CD4-positive, alpha-beta memory T cell (primary cell): ENCODE data around the gene BRWD1. TPM values are rescaled to one million over a fixed set of nuclear protein-coding genes. Genes with fewer than 3 reads are reported as not detected.

ENCODE experiments used
- CTCF ChIA-PET: fragments of 350-600 bp; sonication (Branson Sonifier 250); formaldehyde crosslinking; loops from one replicate; lab custom pipeline; 2021; ENCODE audit warnings: inconsistent platforms; ENCODE audit not compliant: partially characterized antibody; lab: Charles Lee
- POLR2A ChIA-PET: fragments of 350-600 bp; sonication (Branson Sonifier 250); formaldehyde crosslinking; loops from one replicate; lab custom pipeline; 2021; ENCODE audit not compliant: partially characterized antibody; lab: Charles Lee
- DNase-seq, 5 donors: peaks; one replicate each; pipeline versions ENCODE4 v3.0.0 to v3.0.0-alpha.2; 2020 to 2022; ENCODE audit warnings: mixed read lengths in 1 of 5
- H3K27ac ChIP-seq: one replicate; pipeline ENCODE4 v1.7.0; 2013; ENCODE audit warnings: low read depth, low read length
- H3K27me3 ChIP-seq: 2 replicates; pipeline ENCODE4 v1.7.0; 2013; ENCODE audit warnings: mild to moderate bottlenecking, low read length, moderate library complexity; ENCODE audit not compliant: insufficient read depth
- H3K36me3 ChIP-seq: 2 replicates; pipeline ENCODE4 v1.7.0; 2013; ENCODE audit warnings: mild to moderate bottlenecking, low read length, moderate library complexity; ENCODE audit not compliant: insufficient read depth
- H3K4me1 ChIP-seq: 2 replicates; pipeline ENCODE4 v1.7.0; 2013; ENCODE audit warnings: mild to moderate bottlenecking, low read length, moderate library complexity; ENCODE audit not compliant: insufficient read depth
- H3K4me3 ChIP-seq, 2 donors: one replicate each; pipeline ENCODE4 v1.7.0; 2013; ENCODE audit warnings: low read length in 2 of 2, mild to moderate bottlenecking in 1 of 2
- H3K9me3 ChIP-seq, 2 donors: one replicate each; pipeline ENCODE4 v1.7.0; 2013; ENCODE audit warnings: low read length in 2 of 2, control low read depth in 1 of 2; ENCODE audit not compliant: control insufficient read depth in 1 of 2
- H3K27ac Mint-ChIP-seq, 7 donors: one replicate each; pipeline ENCODE4 v1.8.0; 2020 to 2021; ENCODE audit warnings: mixed read lengths in 7 of 7, mild to moderate bottlenecking in 6 of 7, inconsistent platforms in 3 of 7, moderate library complexity in 3 of 7
- H3K27me3 Mint-ChIP-seq, 2 donors: one replicate each; pipeline ENCODE4 v1.8.0; 2020 to 2021; ENCODE audit warnings: mixed read lengths in 2 of 2
- H3K36me3 Mint-ChIP-seq, 2 donors: one replicate each; pipeline ENCODE4 v1.8.0; 2020 to 2021; ENCODE audit warnings: mixed read lengths in 2 of 2, inconsistent platforms in 1 of 2, mild to moderate bottlenecking in 1 of 2
- H3K4me1 Mint-ChIP-seq, 4 donors: one replicate each; pipeline ENCODE4 v1.8.0; 2020 to 2021; ENCODE audit warnings: mixed read lengths in 4 of 4, mild to moderate bottlenecking in 1 of 4
- H3K4me3 Mint-ChIP-seq, 8 donors: one replicate each; pipeline ENCODE4 v1.8.0; 2020 to 2021; ENCODE audit warnings: mixed read lengths in 8 of 8, mild to moderate bottlenecking in 7 of 8, moderate library complexity in 6 of 8, inconsistent platforms in 3 of 8
- H3K9me3 Mint-ChIP-seq, 8 donors: one replicate each; pipeline ENCODE4 v1.8.0; 2020 to 2021; ENCODE audit warnings: mixed read lengths in 8 of 8, mild to moderate bottlenecking in 5 of 8, inconsistent platforms in 3 of 8, moderate library complexity in 1 of 8
- intact Hi-C: fragments of 100-400 bp; cut with micrococcal nuclease; formaldehyde crosslinking; loops from one replicate; pipeline ENCODE4 v1.15.1; 2023
- polyA plus RNA-seq, 2 donors: library from polyadenylated mRNA; unstranded; fragments of 300-500 nt; fragmentation: Illumina TruSeq; gene quantifications; one replicate each; pipeline ENCODE4 v1.2.3, GENCODE V29; 2021
- total RNA-seq, 2 experiments: library from RNA; stranded (reverse); gene quantifications; one replicate each; pipeline ENCODE4 v1.2.3, GENCODE V29; 2021

BRWD1 gene
- total and polyA plus RNA-seq, 4 experiments from 2014 or later = 32.7 to 99.0 (median 66.1) TPM

- H3K4me3 ChIP-seq = no peak overlapping the region
- intact Hi-C loops = no loop called here
- H3K9me3 ChIP-seq = no peaks in the 10 kb centered on the region
- peaks cover 0 to 2% (median 0%) of the 10 kb centered on the region in 8 donors for H3K9me3 Mint-ChIP-seq
- ChIA-PET POLR2A (interaction anchor here (1.8 kb wide), 1 partner anchor 25 kb away, joined by 5 read pairs; the partner anchor contains the start of gene PSMG1), CTCF (interaction anchor here (1.1 to 1.3 kb wide), 2 partner anchors 13 to 179 kb away, joined by 3 to 6 read pairs; no protein-coding TSS in a partner anchor)
- peaks cover 25% of the 10 kb centered on the region for H3K36me3 ChIP-seq
- peaks cover 57 to 61% of the 10 kb centered on the region in 2 donors for H3K36me3 Mint-ChIP-seq
- H3K27me3 Mint-ChIP-seq = no peaks in the 10 kb centered on the region
- H3K4me1 ChIP-seq = peaks cover 27% of the 10 kb centered on the region
- peak overlapping the region in 1 of 8 donors; percentile 40 for H3K4me3 Mint-ChIP-seq
- DNase-seq = peak in 1 of 5 donors; percentile 38
- H3K27me3 ChIP-seq = no peaks in the 10 kb centered on the region
- no peak overlapping the region for H3K27ac ChIP-seq
- peaks cover 26 to 44% (median 34%) of the 10 kb centered on the region in 4 donors for H3K4me1 Mint-ChIP-seq
- peak overlapping the region; percentile 4 to 86 (median 62) for H3K27ac Mint-ChIP-seq
These were observed 104.7 kb downstream of the BRWD1 start for GRCh38 chr21:39208624-39209333.

DNA sequence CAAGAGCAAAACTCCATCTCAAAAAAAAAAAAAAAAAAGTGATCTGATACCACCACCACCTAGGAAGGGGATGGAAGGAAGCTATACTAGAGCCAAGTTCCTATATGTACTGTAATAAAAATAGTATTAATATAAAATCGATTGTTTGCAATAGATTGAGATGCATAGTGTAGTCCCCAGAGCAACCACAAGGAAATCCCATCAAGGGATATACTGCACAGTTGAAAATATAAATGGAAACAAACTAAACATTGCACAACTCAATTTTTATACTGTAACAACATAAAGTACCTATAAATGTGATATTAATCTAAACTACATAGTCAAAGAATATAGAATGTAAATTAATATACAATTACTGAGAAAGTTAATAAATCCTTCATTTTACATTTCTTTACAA lies 109.3 kb downstream of the BRWD1 start:
- H3K36me3 ChIP-seq = peaks cover 43% of the 10 kb centered on the region
- CTCF ChIA-PET = interaction anchor here (1.3 kb wide), 1 partner anchor 14 kb away, joined by 3 read pairs; no protein-coding TSS in a partner anchor

GRCh38 chr21:39198800-39199199 lies 114.6 kb downstream of the BRWD1 start:
- Histone ChIP-seq H3K27ac (no peak overlapping the region), H3K9me3 (no peaks in the 10 kb centered on the region), H3K4me3 (no peak overlapping the region), H3K36me3 (peaks cover 53% of the 10 kb centered on the region), H3K27me3 (no peaks in the 10 kb centered on the region), H3K4me1 (peaks cover 7% of the 10 kb centered on the region)
- POLR2A ChIA-PET = no interaction called here
- peak overlapping the region in 1 of 7 donors; percentile 80 for H3K27ac Mint-ChIP-seq
- no peaks in the 10 kb centered on the region for H3K9me3 Mint-ChIP-seq
- H3K4me3 Mint-ChIP-seq = no peak overlapping the region
- H3K27me3 Mint-ChIP-seq = no peaks in the 10 kb centered on the region
- CTCF ChIA-PET = interaction anchor here (1.5 kb wide), 1 partner anchor 15 kb away, joined by 6 read pairs; the partner anchor contains the start of gene PSMG1
- intact Hi-C loops = no loop called here
- peaks cover 49 to 67% of the 10 kb centered on the region in 2 donors for H3K36me3 Mint-ChIP-seq
- DNase-seq = no peak
- H3K4me1 Mint-ChIP-seq = peaks cover 21 to 31% (median 22%) of the 10 kb centered on the region in 4 donors

More for the DNA sequence above, 109.3 kb downstream of the BRWD1 start:
- Mint-ChIP-seq H3K9me3 (no peaks in the 10 kb centered on the region), H3K36me3 (peaks cover 49 to 59% of the 10 kb centered on the region in 2 donors), H3K4me1 (peaks cover 2 to 18% (median 10%) of the 10 kb centered on the region in 4 donors), H3K27me3 (no peaks in the 10 kb centered on the region), H3K27ac (no peak overlapping the region), H3K4me3 (no peak overlapping the region)
- POLR2A ChIA-PET = interaction anchor here (2.0 kb wide), 1 partner anchor 21 kb away, joined by 7 read pairs; the partner anchor contains the start of gene PSMG1
- no peak for DNase-seq
- Histone ChIP-seq H3K4me3 (no peak overlapping the region), H3K27me3 (no peaks in the 10 kb centered on the region), H3K9me3 (no peaks in the 10 kb centered on the region), H3K27ac (no peak overlapping the region), H3K4me1 (peaks cover 5% of the 10 kb centered on the region)
- intact Hi-C loops = no loop called here

GRCh38 chr21:39197448-39198233 lies 115.8 kb downstream of the BRWD1 start:
- no peaks in the 10 kb centered on the region for H3K27me3 Mint-ChIP-seq
- H3K36me3 Mint-ChIP-seq = peaks cover 45 to 62% of the 10 kb centered on the region in 2 donors
- no peaks in the 10 kb centered on the region for H3K9me3 ChIP-seq
- no peaks in the 10 kb centered on the region for H3K9me3 Mint-ChIP-seq
- H3K4me1 ChIP-seq = peaks cover 7% of the 10 kb centered on the region
- peak overlapping the region in 6 of 7 donors; percentile 14 to 45 (median 28) for H3K27ac Mint-ChIP-seq
- POLR2A ChIA-PET = no interaction called here
- H3K4me3 Mint-ChIP-seq = no peak overlapping the region
- no peaks in the 10 kb centered on the region for H3K27me3 ChIP-seq
- no peak overlapping the region for H3K4me3 ChIP-seq
- intact Hi-C loops = no loop called here
- H3K4me1 Mint-ChIP-seq = peaks cover 21 to 31% (median 22%) of the 10 kb centered on the region in 4 donors
- DNase-seq = no peak
- CTCF ChIA-PET = interaction anchor here (0.7 to 1.5 kb wide), 2 partner anchors 14 to 21 kb away, joined by 3 to 6 read pairs; partner anchors contain the start of gene PSMG1
- peaks cover 53% of the 10 kb centered on the region for H3K36me3 ChIP-seq
- H3K27ac ChIP-seq = no peak overlapping the region

DNA sequence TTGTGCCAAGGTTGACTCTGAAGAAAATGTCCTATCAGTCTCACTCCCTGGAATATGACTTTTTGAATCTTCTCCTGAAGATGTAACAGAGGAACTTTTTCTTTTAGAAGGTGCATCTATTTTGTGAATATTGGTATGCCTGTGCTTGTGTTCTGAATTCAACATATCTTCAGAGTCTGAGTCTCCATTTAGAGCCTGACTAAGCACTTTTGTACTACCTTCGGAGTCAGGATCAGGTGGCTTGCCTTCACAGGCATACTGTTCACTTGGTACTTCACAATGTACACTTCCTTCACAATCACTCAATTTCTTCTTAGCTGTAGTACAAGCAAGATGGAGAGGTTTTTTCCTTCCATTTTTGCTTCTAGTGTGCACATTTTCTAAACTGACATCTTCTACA lies 116.6 kb downstream of the BRWD1 start:
- POLR2A ChIA-PET = interaction anchor here (1.2 kb wide), 1 partner anchor 14 kb away, joined by 3 read pairs; the partner anchor contains the start of gene PSMG1
- Histone ChIP-seq H3K9me3 (no peaks in the 10 kb centered on the region), H3K27ac (peak overlapping the region; percentile 7), H3K36me3 (peaks cover 49% of the 10 kb centered on the region), H3K27me3 (no peaks in the 10 kb centered on the region), H3K4me3 (no peak overlapping the region), H3K4me1 (peaks cover 7% of the 10 kb centered on the region)
- H3K27me3 Mint-ChIP-seq = no peaks in the 10 kb centered on the region
- CTCF ChIA-PET = no interaction called here
- intact Hi-C loops = no loop called here
- peaks cover 21 to 31% (median 22%) of the 10 kb centered on the region in 4 donors for H3K4me1 Mint-ChIP-seq
- DNase-seq = no peak
- peak overlapping the region; percentile 32 to 89 (median 72) for H3K27ac Mint-ChIP-seq
- no peaks in the 10 kb centered on the region for H3K9me3 Mint-ChIP-seq
- peak overlapping the region in 6 of 8 donors; percentile 40 to 71 (median 63) for H3K4me3 Mint-ChIP-seq
- H3K36me3 Mint-ChIP-seq = peaks cover 44 to 57% of the 10 kb centered on the region in 2 donors

- Mint-ChIP-seq H3K36me3 (peaks cover 40 to 53% of the 10 kb centered on the region in 2 donors), H3K9me3 (no peaks in the 10 kb centered on the region), H3K27ac (peak overlapping the region; percentile 32 to 89 (median 70)), H3K27me3 (no peaks in the 10 kb centered on the region), H3K4me3 (peak overlapping the region; percentile 14 to 74 (median 63)), H3K4me1 (peaks cover 18 to 31% (median 22%) of the 10 kb centered on the region in 4 donors)
- ChIA-PET CTCF (no interaction called here), POLR2A (interaction anchor here (1.2 kb wide), 1 partner anchor 13 kb away, joined by 3 read pairs; the partner anchor contains the start of gene PSMG1)
- no peak for DNase-seq
- H3K36me3 ChIP-seq = peaks cover 47% of the 10 kb centered on the region
- peaks cover 7% of the 10 kb centered on the region for H3K4me1 ChIP-seq
- no peaks in the 10 kb centered on the region for H3K9me3 ChIP-seq
- intact Hi-C loops = no loop called here
- H3K27ac ChIP-seq = peak overlapping the region; percentile 7
- no peaks in the 10 kb centered on the region for H3K27me3 ChIP-seq
- H3K4me3 ChIP-seq = no peak overlapping the region
These were observed 117.1 kb downstream of the BRWD1 start for GRCh38 chr21:39196310-39196709.
